MM.1S (cell line): ENCODE measurements around the gene SLC45A3.

Experiments used
- CTCF ChIP-seq: fragments of 300-600 bp; sonication (generic); IDR thresholded peaks from 2 replicates; pipeline ENCODE4 v1.5.1; 2016; ENCODE audit warnings: antibody characterized with exemption, low read length, mixed read lengths
- EZH2 ChIP-seq: fragments of 300-600 bp; sonication (generic); optimal IDR thresholded peaks from 2 replicates; pipeline ENCODE3; 2017; ENCODE audit warnings: low read depth, mild to moderate bottlenecking, antibody characterized with exemption, low read length, mixed read lengths
- EZH2phosphoT487 ChIP-seq: fragments of 300-600 bp; sonication (generic); IDR thresholded peaks from 2 replicates; pipeline ENCODE4 v1.6.1; 2018; ENCODE audit warnings: antibody characterized with exemption, low read length

DNA sequence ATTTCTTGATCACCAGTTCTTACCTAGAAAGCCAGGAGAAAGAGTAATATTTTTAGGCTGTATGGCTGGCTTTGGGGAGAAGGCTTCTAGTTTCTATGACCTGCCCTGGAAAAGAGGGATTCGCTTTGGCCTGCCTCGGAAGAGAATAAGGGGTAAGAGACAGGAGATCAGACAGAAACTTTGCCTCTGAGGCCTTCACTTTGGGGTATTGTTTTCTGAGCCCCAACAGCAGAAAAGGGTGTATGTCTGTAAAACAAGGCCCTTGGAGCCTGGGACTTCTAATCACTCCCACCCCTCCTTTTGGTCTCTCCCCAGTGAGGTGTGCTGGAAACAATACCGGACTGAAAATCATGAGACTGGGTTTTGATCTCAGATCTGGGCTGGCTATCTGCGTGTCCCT is 5.1 kb downstream of the SLC45A3 start:
- no peak for TF ChIP-seq CTCF
- no peak for TF ChIP-seq EZH2
- no peak for TF ChIP-seq EZH2phosphoT487
